Endothelial cell (in vitro differentiated cells): ENCODE measurements around the gene CD151. TPM values are rescaled to one million over a fixed set of nuclear protein-coding genes. Genes with fewer than 3 reads are reported as not detected.

Source experiments
- DNase-seq: peaks from one replicate; pipeline ENCODE4 v3.0.0; 2021; ENCODE audit warnings: low spot score
- H3K27ac Mint-ChIP-seq: one replicate; pipeline ENCODE4 v1.8.0; 2021; ENCODE audit warnings: mixed read lengths, inconsistent platforms; ENCODE audit not compliant: unreplicated experiment
- H3K27me3 Mint-ChIP-seq: one replicate; pipeline ENCODE4 v1.8.0; 2021; ENCODE audit warnings: mild to moderate bottlenecking, moderate library complexity, mixed read lengths, inconsistent platforms; ENCODE audit not compliant: unreplicated experiment
- H3K36me3 Mint-ChIP-seq: one replicate; pipeline ENCODE4 v1.8.0; 2021; ENCODE audit warnings: mild to moderate bottlenecking, low read depth, mixed read lengths, inconsistent platforms; ENCODE audit not compliant: unreplicated experiment
- H3K4me1 Mint-ChIP-seq: one replicate; pipeline ENCODE4 v1.8.0; 2021; ENCODE audit warnings: mild to moderate bottlenecking, mixed read lengths, inconsistent platforms; ENCODE audit not compliant: unreplicated experiment
- H3K4me3 Mint-ChIP-seq: one replicate; pipeline ENCODE4 v1.8.0; 2021; ENCODE audit warnings: mild to moderate bottlenecking, mixed read lengths, inconsistent platforms; ENCODE audit not compliant: unreplicated experiment
- H3K9me3 Mint-ChIP-seq: one replicate; pipeline ENCODE4 v1.8.0; 2021; ENCODE audit warnings: mixed read lengths, inconsistent platforms; ENCODE audit not compliant: unreplicated experiment
- total RNA-seq: library from RNA; stranded (reverse); fragmentation: NEBNext Ultra II Directional; extraction: Animal tissue kit (Norgen Biotek cat#: 25700); gene quantifications from one replicate; pipeline ENCODE4 v1.2.1, GENCODE V29; 2021; ENCODE audit not compliant: unreplicated experiment
- TF ChIP-seq, protein P1 (sequence below): fragments of 200-600 bp; sonication (generic); IDR thresholded peaks from one replicate; pipeline ENCODE4 v1.5.0; 2021; ENCODE audit warnings: antibody characterized with exemption; ENCODE audit not compliant: unreplicated experiment

CD151 gene
- total RNA-seq, 1 donor from 2014 or later: 49.6 TPM

DNA sequence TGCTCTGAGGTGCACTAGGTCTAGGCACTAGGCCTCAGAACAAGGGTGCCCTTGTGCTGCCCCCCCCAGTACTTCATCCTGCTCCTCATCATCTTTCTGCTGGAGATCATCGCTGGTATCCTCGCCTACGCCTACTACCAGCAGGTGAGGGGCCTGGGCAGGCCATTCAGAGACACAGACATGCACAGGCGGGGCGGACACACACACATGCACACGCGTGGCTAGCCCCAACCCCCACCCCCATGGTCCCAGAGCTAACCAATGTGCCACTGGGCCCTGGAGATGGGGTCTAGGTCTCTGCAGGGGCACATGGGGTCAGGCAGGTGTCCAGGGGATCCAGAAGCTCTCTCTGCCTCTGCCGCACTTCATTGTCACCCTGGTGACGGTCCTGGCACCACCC is 3.9 kb downstream of the CD151 start:
- H3K4me3 Mint-ChIP-seq: no peak overlapping the region
- TF ChIP-seq, protein P1, sequence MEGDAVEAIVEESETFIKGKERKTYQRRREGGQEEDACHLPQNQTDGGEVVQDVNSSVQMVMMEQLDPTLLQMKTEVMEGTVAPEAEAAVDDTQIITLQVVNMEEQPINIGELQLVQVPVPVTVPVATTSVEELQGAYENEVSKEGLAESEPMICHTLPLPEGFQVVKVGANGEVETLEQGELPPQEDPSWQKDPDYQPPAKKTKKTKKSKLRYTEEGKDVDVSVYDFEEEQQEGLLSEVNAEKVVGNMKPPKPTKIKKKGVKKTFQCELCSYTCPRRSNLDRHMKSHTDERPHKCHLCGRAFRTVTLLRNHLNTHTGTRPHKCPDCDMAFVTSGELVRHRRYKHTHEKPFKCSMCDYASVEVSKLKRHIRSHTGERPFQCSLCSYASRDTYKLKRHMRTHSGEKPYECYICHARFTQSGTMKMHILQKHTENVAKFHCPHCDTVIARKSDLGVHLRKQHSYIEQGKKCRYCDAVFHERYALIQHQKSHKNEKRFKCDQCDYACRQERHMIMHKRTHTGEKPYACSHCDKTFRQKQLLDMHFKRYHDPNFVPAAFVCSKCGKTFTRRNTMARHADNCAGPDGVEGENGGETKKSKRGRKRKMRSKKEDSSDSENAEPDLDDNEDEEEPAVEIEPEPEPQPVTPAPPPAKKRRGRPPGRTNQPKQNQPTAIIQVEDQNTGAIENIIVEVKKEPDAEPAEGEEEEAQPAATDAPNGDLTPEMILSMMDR: no peak
- H3K27me3 Mint-ChIP-seq: peaks cover 6% of the 10 kb centered on the region
- no peaks in the 10 kb centered on the region for H3K36me3 Mint-ChIP-seq
- no peak overlapping the region for H3K27ac Mint-ChIP-seq
- H3K9me3 Mint-ChIP-seq: no peaks in the 10 kb centered on the region
- DNase-seq: no peak
- peaks cover 10% of the 10 kb centered on the region for H3K4me1 Mint-ChIP-seq

DNA sequence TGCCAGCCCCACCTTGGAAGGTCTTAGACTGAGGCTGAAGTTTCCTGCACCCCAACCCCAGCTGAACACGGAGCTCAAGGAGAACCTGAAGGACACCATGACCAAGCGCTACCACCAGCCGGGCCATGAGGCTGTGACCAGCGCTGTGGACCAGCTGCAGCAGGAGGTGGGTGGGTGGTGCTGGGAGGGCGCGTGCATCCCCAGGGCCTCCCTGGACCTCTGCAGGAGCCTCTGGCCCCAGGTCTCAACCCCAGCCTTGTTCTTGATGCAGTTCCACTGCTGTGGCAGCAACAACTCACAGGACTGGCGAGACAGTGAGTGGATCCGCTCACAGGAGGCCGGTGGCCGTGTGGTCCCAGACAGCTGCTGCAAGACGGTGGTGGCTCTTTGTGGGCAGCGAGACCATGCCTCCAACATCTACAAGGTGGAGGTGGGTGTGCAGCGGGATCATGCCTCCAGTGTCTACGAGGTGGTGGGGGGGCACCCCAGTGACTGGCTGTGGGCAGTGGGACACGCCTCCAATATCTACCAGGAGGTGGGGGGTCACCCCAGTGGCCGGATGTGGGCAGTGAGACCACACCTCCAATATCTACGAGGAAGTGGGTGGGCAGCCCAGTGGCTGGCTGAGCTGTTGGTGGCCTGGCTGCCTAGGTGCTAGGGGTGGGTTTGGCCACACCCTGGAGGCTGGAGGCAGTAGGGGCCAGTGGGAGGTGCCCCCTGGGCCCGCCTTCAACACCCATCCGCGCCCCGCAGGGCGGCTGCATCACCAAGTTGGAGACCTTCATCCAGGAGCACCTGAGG is 4.6 kb downstream of the CD151 start:
- H3K9me3 Mint-ChIP-seq: no peaks in the 10 kb centered on the region
- H3K27ac Mint-ChIP-seq: no peak overlapping the region
- H3K4me1 Mint-ChIP-seq: peaks cover 10% of the 10 kb centered on the region

DNA sequence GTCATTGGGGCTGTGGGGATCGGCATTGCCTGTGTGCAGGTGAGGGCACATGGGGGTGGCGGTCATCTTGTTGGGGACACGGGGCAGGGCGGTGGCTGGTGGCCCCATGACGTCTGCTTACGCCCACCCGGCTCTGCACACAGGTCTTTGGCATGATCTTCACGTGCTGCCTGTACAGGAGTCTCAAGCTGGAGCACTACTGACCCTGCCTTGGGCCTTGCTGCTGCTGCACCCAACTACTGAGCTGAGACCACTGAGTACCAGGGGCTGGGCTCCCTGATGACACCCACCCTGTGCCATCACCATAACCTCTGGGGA is 5.2 kb downstream of the CD151 start:
- Mint-ChIP-seq H3K27me3 (peaks cover 6% of the 10 kb centered on the region), H3K4me3 (no peak overlapping the region), H3K36me3 (no peaks in the 10 kb centered on the region), H3K4me1 (peaks cover 10% of the 10 kb centered on the region), H3K27ac (no peak overlapping the region), H3K9me3 (no peaks in the 10 kb centered on the region)
- DNase-seq: no peak
- TF ChIP-seq, protein P1: no peak

More for the DNA sequence above, 4.6 kb downstream of the CD151 start:
- no peaks in the 10 kb centered on the region for H3K36me3 Mint-ChIP-seq
- TF ChIP-seq, protein P1: no peak
- no peak for DNase-seq
- no peak overlapping the region for H3K4me3 Mint-ChIP-seq
- peaks cover 6% of the 10 kb centered on the region for H3K27me3 Mint-ChIP-seq

DNA sequence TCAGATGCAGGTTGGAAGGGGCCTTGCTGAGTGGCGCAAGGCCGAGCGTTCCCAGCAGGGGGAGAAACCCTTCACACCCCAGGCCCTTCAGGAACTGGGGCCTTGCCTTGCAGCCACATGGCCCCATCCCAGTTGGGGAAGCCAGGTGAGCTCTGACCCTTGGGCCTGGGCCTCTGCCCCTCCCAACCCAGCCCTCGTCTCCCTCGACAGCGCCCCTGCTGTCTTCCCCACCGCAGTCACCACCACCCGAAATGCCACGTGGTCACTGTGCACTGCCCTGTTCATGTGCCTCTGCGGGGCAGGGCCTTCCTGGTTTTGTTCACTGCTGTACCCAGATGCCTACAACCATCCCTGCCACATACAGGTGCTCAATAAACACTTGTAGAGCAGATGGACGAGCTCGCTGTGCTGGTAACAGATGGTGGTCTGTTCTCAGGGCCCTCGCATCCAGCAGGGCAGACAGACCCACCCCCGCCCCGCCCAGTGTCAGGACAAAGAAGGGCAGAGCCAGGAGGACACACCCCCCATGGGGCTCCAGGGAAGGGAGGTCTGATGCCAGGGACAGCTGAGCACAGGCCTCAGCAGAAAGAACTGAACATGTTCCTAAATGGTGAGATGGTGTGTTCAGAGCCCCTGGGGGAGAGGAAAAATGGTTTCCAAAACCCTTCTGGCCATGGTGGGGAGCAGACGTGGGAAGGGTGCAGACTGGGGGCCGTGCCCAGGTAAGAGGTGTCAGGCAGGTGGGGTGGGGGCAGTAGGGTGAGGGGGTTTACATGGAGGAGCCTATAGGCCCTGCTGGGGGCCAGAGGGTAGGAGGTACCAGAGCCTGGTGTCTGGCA is 5.9 kb downstream of the CD151 start:
- Mint-ChIP-seq H3K4me1 (peaks cover 10% of the 10 kb centered on the region), H3K27ac (no peak overlapping the region), H3K9me3 (no peaks in the 10 kb centered on the region), H3K36me3 (no peaks in the 10 kb centered on the region), H3K27me3 (peaks cover 8% of the 10 kb centered on the region), H3K4me3 (no peak overlapping the region)
- peak; percentile 42 for DNase-seq
- TF ChIP-seq, protein P1: peak; percentile 26

DNA sequence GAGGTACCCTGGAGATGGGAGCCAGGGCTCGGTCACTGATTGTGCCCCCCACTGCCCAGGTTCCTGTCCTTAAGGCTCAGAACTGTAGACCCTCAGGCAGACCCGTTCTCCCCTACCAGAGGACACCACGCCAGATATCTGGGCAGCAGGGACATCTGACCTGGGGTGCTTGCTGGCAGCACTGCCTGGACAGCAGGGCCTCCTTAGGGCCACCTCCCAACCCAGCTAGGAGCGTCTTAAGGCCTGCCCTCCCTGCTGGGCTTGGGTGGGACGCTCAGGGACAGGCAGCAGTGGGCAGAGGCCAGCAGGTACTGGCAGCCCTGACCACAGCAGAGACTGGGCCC is 6.5 kb downstream of the CD151 start:
- H3K9me3 Mint-ChIP-seq: no peaks in the 10 kb centered on the region
- H3K4me1 Mint-ChIP-seq: peaks cover 7% of the 10 kb centered on the region
- no peak overlapping the region for H3K27ac Mint-ChIP-seq
- TF ChIP-seq, protein P1: no peak
- H3K4me3 Mint-ChIP-seq: no peak overlapping the region
- H3K27me3 Mint-ChIP-seq: peaks cover 3% of the 10 kb centered on the region
- H3K36me3 Mint-ChIP-seq: no peaks in the 10 kb centered on the region
- no peak for DNase-seq
